ENCODE data around the gene CHMP4A.

Gene CHMP4A

DNA sequence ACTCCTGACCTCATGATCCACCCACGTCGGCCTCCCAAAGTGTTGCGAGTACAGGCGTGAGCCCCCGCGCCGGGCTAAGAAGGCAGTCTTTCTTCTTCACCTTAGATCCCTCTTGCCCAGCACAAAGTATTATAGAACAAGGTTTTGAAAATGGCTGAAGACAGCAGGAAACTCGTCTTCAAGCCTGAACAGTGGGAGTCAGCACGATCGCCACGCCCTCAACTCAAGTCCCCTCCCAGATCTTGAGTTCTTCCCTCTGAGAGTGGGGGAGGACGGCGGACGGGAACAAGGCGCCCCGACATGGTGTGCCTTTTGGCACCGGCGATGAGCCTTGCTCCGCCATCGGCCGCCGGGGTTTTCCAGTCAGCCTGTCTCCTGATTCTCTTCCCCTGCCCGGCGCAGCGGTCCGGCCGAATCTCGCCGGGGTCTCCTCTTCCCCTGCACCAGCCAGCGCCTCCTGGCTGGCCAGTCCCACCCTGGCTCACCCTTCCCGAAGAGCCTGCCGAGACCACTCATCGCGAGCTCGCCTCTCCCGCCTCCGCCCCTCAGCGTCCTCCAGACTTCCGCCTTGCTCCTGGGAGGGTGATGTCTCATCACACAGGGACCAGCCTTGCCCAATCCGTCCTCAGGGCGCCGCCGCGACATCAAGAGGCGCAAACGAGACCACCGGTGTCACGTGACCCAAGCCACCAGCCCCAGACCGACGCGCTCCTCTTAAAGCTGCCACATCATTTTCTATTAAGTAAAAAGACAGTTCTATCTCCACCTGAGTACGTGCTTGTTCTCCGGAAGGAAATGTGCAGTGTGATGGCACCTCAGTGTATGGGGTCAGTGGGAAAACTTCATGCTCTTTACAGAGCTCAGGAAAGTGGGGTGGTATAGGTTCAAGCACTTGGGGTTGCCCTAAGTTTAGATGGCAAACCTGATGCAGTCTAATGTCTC, at the start of gene CHMP4A:
Gene CHMP4A, minus strand, starts transcription at position 565 of the 942 bp plus-strand sequence. Its CDS starts 49 bp downstream, at position 516.
- peak within 1 kb of the TSS; percentile 80 for H3K4me3 ChIP-seq (ENCODE audit: control insufficient read depth, low read depth, low read length)
- DNase-seq (ENCODE audit: low read depth): peak; percentile 89
- TF ChIP-seq, protein P1, sequence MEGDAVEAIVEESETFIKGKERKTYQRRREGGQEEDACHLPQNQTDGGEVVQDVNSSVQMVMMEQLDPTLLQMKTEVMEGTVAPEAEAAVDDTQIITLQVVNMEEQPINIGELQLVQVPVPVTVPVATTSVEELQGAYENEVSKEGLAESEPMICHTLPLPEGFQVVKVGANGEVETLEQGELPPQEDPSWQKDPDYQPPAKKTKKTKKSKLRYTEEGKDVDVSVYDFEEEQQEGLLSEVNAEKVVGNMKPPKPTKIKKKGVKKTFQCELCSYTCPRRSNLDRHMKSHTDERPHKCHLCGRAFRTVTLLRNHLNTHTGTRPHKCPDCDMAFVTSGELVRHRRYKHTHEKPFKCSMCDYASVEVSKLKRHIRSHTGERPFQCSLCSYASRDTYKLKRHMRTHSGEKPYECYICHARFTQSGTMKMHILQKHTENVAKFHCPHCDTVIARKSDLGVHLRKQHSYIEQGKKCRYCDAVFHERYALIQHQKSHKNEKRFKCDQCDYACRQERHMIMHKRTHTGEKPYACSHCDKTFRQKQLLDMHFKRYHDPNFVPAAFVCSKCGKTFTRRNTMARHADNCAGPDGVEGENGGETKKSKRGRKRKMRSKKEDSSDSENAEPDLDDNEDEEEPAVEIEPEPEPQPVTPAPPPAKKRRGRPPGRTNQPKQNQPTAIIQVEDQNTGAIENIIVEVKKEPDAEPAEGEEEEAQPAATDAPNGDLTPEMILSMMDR (IDR thresholded peaks at IDR 0.05; ENCODE audit: control insufficient read depth, insufficient read depth, low read depth, low read length, missing control alignments): peak; percentile 36

DNA sequence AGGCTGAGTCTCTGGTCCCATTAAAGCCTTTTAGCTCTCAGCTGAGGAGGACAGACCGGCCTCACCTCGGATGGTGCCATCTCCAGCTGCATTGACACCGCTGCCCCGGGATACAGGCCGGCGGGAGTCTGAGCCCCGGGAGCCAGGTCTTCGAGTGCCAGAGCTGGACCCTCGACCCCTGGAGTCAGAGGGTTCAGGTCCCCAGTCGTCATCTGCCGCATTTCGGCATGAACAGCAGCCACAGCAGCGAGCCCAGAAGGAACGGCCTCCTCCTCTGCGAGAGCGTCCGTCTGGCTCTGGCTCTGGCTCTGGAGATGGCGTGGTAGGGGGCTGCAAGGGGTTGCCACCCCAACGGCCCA, 48.7 kb upstream of the CHMP4A start:
- TF ChIP-seq, protein P1 (IDR thresholded peaks at IDR 0.05; ENCODE audit: control insufficient read depth, insufficient read depth, low read depth, low read length, missing control alignments): no peak
- H3K4me3 ChIP-seq (ENCODE audit: control insufficient read depth, low read depth, low read length): no peak overlapping the region
- DNase-seq (ENCODE audit: low read depth): no peak

GRCh38 chr14:24261256-24261968, 48.1 kb upstream of the CHMP4A start:
- no peak for DNase-seq (ENCODE audit: low read depth)
- TF ChIP-seq, protein P1 (IDR thresholded peaks at IDR 0.05; ENCODE audit: control insufficient read depth, insufficient read depth, low read depth, low read length, missing control alignments): no peak
- no peak overlapping the region for H3K4me3 ChIP-seq (ENCODE audit: control insufficient read depth, low read depth, low read length)

DNA sequence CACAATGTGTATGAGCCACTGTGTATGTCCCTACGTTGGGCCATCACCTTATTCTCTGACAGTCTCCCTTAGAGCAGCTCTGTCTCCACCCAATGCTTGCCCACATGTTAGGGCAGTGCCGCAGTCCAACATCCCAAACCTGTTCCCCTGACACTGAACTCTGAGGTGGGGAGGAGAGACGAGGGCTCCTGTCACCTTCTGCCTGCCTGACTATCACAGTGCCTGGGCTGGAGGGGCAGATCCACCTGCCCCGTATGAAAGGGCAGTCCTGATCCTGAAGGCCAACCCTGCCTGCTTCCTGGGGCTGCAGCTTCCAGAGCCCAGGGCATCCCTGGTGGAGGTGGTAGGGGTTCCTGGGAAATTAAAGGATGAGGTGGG, 47.5 kb upstream of the CHMP4A start:
- H3K4me3 ChIP-seq (ENCODE audit: control insufficient read depth, low read depth, low read length): no peak overlapping the region
- TF ChIP-seq, protein P1 (IDR thresholded peaks at IDR 0.05; ENCODE audit: control insufficient read depth, insufficient read depth, low read depth, low read length, missing control alignments): no peak
- no peak for DNase-seq (ENCODE audit: low read depth)

GRCh38 chr14:24260026-24260779, 46.9 kb upstream of the CHMP4A start:
- no peak for DNase-seq (ENCODE audit: low read depth)
- H3K4me3 ChIP-seq (ENCODE audit: control insufficient read depth, low read depth, low read length): no peak overlapping the region
- TF ChIP-seq, protein P1 (IDR thresholded peaks at IDR 0.05; ENCODE audit: control insufficient read depth, insufficient read depth, low read depth, low read length, missing control alignments): no peak

Data from AG09309 (cell line).